GM18499 (cell line): ENCODE data around the gene KDM4B.

Experiments used
- ATAC-seq: cut with Tn5 transposase; IDR thresholded peaks from one replicate; pipeline ENCODE4 v1.9.1; 2021; ENCODE audit warnings: moderate number of reproducible peaks; ENCODE audit not compliant: insufficient read depth, unreplicated experiment

Gene KDM4B

DNA sequence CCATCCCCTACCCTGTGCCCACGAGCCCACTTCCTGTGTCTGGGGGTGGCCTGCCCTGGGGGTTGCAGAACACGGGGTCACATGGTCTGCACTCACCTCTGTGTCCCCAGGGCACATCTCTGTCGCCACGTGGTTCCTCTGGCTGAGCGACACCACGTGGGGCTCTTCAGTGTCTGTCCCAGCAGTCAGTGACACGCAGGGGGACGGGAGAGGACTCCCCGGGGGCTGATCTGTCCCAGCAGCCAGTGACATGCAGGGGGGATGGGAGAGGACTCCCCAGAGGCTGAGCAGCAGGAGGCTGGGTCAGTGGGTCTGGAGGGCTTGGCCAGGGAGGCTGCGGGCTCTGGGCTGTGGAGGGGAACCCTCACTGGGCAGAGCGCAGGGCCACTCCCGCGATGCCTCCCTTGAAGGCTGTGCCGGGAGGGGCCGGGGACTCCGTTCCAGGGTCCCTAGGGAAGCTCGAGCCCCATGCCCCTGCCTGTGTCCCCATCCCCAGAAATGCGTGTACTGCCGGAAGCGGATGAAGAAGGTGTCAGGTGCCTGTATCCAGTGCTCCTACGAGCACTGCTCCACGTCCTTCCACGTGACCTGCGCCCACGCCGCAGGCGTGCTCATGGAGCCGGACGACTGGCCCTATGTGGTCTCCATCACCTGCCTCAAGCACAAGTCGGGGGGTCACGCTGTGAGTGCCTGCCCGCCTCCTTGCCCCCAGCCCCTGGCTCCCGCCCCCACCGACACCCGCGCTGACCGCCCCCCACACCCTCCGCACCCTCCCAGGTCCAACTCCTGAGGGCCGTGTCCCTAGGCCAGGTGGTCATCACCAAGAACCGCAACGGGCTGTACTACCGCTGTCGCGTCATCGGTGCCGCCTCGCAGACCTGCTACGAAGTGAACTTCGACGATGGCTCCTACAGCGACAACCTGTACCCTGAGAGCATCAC, 174.8 kb downstream of the KDM4B start:
- ATAC-seq = no peak

DNA sequence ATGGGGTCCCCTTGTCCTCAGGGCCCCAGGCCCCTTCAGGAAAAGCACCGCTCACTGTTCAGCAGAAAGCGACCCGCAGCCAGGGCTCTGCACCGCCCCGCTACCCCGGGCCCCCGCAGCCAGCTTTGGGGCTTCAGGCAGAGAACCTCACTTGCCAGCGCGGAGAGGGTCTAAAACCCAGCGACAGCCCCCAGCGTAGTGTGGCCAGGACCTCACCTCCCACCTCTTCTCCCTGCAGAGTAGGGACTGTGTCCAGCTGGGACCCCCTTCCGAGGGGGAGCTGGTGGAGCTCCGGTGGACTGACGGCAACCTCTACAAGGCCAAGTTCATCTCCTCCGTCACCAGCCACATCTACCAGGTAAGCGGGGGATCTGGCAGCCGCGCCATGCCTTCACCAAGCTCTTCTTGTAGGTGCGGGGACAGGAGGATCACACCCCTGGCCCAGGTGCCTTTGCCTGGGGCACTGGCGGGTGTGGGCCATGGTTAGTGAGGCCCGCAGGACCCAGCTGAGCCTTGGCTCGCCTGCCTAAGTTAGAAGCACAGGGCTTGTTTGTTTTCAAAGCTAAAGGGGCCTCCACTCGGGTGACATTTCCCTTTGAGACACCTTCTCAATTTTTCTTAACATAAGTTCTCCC, 175.7 kb downstream of the KDM4B start:
- no peak for ATAC-seq

DNA sequence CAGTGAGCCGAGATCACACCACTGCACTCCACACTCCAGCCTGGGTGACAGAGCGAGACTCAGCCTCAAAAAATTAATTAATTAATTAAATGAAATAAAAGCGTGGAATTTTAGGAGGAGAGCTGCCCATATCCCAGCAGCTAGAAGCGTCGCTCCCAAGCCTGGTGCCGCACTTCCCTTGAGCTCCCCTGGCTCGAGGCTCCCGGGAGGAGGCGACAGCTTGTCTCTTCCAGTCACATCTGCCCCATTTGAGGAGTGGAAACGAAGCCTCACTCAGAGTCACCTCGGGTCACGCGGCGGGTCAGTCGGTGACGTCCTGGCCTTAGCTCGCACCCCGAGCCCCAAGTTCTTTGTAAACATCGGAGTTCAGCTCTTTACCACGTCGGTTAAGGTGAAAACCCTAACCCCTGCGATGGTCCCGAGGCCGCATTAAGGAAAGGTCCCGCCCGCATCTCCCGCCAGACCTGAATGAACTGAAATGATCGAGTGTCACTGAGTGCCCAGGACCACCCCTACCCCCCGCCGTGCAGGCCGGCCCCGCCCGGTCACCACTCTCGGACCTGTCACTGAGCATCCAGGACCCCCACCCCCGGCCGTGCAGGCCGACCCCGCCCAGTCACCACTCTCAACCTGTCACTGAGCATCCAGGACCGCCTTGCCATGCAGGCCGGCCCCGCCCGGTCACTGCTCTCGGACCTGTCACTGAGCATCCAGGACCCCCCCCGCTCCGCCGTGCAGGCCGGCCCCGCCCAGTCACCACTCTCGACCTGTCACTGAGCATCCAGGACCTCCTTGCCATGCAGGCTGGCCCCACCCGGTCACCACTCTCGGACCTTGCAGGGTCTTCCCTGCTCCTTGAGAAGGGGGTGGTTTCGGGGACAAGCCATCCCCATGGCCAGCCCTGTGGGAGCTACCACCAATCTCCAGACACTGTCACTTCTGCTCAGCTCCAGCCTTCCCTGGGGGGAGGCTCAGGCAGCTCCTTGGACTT, 176.9 kb downstream of the KDM4B start:
- no peak for ATAC-seq

DNA sequence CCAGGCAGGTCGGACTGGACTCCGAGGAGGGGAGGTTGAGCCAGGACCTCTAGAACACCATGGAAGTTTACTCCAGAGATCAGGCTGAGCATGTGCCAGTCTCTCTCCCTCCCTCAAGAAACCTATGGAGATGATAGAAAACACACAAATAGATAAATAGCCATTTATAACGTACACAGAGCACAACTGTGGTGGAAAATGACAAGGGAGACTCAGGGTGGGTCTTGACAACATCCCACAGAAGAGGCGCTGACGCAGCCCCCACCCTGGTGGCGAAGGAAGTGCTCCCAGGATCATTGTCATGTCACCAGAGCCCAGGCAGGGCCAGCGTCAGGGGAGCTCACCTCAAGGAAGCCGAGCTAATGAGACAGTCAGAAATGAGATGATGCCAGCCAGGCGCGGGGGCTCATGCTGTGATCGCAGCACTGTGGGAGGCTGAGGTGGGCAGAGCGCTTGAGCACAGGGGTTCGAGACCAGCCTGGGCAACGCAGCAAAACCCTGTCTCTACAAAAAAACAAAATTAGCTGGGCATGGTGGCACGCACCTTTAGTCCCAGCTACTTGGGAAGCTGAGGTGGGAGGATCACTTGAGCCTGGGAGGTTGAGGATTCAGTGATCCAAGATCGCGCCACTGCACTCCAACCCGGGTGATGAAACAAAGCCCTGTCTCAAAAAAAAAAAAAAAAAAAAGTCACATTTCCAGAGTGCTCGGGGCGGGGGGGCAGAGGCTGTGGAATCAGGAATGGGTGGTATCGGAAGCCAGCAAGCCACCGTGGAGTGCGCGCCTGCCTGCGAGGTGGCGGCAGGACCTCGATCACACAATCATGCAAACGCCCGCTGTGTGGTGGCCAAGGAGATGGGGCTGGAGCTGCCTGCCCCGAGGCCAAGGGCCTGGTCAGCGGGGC, 178.4 kb downstream of the KDM4B start:
- ATAC-seq = no peak

DNA sequence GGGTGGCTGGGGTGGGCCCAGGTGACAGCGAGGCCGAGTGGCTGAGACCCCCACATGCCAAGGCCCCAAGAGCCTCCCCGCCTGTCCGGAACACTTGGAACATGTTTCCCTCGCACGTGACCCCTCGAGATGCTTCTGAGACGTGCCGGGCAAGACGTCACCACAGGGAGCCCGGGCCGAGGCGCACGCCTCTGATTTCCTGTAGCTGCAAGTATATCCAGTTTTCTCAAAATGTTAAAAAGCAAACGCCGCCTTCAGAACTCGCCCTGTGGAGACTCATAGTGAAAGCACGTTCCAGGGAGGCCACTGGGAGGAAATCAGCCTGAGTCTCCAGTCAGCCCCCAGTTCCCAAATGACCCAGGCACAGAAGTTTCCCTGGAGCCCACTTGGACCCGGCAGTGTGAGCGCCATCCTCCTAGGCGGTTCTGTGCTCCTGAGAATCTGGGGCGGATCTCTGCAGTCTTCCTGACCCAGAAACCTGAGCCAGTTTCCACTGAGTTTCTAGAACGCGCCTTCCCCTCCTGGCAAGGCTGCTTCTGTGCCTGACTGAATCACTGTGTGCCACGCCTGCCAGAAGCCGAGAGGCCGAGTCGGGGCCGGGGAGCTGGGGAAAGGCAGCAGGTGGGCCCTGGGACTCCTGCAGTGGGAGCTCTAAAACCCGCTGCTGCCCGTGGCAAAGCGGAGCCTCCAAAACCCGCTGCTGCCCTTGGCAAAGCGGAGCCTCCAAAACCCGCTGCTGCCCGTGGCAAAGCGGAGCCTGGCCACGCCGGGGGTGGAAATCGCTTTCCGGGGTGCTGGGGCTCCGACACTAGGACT, 179.3 kb downstream of the KDM4B start:
- no peak for ATAC-seq

DNA sequence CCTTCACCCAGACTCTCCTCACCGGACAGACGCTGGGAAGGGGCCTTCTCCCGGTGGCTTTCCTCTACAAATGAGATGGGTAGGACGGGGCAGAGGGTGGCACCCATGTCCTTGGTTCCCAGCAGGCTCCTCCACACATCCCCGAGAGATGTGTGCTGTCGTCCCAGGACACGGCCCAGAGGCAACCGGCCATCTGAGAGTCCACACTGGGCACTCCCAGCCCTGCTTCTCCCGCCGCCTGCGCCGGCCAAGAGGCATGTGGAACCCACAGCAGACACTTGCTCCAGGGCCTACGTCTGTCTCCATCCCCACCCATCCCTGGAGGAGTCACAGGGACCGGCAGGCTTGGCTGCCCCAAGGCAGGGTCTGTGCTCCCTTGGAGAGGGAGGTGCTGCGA, 179.9 kb downstream of the KDM4B start:
- ATAC-seq = no peak

DNA sequence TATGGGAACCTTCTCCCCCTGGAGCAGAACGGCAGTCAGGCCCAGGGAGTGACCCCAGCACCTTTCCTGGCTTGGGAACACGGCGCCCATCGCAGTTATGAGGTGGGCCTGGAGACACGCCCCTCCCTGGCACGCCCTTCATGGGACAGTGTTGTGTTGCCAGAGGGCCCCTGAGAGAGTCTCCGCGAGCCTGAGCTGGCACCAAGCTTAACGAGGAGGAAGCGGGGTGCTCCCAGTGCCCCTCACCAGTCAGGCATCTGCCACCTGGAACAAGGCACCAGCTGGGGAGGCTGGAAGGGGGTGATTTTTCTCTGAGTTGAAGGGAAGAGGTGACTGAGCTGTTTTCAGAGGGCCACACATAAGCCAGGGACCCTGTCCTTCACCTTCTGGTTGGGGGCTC, 180.6 kb downstream of the KDM4B start:
- no peak for ATAC-seq

DNA sequence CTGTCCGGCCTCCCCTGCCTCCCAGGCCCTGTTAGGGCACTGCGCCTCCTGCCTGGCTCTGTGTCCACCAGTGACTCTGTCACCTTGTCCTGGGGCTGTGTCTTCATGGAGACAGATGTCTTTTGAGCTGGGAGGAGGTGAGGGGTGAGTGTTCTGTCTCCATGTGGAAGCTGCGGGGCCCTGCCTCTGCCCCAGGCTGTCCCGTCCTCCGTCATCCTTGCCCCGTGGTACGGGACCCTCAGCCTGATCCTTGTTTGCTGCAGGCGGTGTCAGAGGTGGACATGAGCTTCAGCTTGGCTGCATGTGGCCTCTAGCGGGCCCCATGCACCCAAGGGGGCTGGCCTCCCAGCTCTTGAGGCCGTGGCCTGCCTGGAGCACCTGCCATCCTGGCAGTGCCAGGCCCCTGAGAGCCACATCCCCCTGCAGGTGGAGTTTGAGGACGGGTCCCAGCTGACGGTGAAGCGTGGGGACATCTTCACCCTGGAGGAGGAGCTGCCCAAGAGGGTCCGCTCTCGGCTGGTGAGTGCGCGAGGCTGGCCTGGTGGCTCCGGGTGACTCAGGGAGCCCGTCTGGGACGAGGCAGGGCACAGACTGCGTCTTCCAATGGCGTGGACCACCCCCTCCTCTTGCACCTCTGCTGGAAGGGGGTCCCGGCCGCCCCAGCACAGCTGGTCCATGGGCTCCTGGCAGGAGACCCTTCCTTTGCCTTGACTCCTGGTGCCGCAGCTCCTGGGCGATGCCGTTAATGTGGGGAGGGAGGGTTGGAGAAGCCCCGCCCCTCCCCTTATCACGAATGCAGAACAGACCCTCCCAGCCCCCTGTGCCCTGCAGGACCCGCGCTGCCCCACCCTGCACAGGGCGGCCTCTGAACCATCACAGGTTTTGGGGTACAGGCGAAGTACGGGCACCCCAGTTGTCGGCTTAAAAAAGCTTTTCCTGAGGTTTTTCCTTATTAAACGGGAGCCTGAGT, 181.3 kb downstream of the KDM4B start:
- no peak for ATAC-seq

DNA sequence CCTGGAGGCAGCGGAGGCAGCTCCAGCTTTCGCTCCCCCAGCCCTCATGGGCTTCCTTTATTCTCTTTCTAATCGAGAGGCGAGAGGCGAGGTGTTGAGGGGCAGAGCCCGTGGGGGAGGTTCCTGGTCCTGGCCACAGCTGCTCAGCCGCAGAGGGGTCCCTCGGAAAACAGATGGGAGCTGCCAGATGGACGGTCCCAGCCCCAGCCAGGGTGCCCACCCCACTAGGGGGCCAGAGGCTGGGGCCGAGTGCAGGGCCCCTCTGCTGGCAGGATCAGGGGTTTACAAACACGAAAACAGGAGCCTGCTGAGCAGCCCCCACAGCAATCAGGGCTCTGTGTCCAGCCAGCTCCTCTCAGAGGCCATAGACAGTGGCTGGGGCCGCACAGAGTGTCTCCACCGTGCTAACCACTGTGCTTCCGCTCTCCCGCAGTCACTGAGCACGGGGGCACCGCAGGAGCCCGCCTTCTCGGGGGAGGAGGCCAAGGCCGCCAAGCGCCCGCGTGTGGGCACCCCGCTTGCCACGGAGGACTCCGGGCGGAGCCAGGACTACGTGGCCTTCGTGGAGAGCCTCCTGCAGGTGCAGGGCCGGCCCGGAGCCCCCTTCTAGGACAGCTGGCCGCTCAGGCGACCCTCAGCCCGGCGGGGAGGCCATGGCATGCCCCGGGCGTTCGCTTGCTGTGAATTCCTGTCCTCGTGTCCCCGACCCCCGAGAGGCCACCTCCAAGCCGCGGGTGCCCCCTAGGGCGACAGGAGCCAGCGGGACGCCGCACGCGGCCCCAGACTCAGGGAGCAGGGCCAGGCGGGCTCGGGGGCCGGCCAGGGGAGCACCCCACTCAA, 182.2 kb downstream of the KDM4B start:
- no peak for ATAC-seq

DNA sequence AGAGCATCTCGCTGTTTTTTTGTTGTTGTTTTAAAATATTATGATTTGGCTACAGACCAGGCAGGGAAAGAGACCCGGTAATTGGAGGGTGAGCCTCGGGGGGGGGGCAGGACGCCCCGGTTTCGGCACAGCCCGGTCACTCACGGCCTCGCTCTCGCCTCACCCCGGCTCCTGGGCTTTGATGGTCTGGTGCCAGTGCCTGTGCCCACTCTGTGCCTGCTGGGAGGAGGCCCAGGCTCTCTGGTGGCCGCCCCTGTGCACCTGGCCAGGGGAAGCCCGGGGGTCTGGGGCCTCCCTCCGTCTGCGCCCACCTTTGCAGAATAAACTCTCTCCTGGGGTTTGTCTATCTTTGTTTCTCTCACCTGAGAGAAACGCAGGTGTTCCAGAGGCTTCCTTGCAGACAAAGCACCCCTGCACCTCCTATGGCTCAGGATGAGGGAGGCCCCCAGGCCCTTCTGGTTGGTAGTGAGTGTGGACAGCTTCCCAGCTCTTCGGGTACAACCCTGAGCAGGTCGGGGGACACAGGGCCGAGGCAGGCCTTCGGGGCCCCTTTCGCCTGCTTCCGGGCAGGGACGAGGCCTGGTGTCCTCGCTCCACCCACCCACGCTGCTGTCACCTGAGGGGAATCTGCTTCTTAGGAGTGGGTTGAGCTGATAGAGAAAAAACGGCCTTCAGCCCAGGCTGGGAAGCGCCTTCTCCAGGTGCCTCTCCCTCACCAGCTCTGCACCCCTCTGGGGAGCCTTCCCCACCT, 183.3 kb downstream of the KDM4B start:
- ATAC-seq = no peak

DNA sequence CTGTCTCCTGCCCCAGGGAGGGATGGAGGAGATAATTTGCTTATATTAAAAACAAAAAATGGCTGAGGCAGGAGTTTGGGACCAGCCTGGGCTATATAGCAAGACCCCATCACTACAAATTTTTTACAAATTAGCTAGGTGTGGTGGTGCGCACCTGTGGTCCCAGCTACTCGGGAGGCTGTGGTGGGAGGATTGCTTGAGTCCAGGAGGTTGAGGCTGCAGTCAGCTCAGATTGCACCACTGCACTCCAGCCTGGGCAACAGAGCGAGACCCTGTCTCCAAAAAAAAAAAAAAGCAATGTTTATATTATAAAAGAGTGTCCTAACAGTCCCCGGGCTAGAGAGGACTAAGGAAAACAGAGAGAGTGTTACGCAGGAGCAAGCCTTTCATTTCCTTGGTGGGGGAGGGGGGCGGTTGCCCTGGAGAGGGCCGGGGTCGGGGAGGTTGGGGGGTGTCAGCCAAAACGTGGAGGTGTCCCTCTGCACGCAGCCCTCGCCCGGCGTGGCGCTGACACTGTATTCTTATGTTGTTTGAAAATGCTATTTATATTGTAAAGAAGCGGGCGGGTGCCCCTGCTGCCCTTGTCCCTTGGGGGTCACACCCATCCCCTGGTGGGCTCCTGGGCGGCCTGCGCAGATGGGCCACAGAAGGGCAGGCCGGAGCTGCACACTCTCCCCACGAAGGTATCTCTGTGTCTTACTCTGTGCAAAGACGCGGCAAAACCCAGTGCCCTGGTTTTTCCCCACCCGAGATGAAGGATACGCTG, 184.0 kb downstream of the KDM4B start:
- ATAC-seq = no peak

DNA sequence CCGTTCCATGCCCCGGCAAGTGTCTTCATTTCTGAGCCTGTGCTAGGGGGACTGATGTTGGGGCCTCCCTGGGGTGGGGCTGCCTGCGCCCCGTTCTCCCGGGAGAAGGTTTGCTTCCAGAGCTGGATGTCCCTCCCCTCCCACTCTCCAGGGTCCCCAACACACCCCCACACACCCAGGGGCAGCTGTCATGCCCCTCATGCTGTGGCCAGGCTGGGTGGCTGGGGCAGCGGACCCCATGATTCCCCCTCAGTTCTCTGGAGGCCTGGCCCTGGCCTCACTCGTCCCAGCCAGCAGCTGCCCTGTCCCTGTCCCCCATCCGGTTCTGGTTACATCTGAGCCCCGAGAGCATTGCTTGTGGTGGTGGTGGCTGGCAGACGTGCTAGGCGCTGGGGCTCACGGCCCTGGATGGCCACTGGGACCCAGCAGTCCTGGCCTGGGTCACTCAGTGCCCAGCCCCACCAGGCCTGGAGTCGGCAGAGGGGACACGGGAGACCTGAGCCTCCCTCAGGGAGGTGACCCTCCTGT, 184.8 kb downstream of the KDM4B start:
- no peak for ATAC-seq

DNA sequence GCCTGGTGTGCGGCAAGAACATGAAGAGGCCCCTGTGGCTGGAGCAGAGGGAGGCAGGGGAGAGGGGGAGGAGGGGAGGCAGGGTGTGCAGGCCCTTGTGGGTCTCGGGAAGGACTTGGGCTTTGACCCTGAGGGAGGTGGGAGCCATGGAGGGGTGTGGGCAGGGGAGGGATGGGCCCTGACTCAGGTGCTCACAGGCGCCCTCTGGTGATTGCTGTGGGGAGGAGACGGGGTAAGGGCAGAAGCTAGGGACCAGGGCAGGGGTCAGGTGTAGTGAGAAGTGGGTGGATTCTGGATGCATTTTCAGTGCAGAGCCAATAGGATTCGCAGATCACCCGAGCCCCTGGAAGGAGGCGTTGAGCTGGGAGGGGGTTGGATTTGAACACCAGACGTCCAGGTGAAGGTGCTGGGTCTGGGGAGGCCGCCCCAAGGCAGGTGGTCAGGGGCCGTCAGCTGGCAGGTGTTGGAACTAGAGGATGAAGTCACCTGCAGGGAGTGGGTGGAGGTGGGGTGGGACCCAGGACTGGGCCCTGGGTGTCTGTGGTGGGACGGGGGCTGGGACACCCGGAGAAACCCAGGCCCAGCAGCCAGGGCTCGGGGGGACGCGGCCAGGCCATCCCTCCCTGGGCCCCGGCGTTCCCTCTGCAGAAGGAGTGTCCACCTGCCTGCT, 185.4 kb downstream of the KDM4B start:
- no peak for ATAC-seq

DNA sequence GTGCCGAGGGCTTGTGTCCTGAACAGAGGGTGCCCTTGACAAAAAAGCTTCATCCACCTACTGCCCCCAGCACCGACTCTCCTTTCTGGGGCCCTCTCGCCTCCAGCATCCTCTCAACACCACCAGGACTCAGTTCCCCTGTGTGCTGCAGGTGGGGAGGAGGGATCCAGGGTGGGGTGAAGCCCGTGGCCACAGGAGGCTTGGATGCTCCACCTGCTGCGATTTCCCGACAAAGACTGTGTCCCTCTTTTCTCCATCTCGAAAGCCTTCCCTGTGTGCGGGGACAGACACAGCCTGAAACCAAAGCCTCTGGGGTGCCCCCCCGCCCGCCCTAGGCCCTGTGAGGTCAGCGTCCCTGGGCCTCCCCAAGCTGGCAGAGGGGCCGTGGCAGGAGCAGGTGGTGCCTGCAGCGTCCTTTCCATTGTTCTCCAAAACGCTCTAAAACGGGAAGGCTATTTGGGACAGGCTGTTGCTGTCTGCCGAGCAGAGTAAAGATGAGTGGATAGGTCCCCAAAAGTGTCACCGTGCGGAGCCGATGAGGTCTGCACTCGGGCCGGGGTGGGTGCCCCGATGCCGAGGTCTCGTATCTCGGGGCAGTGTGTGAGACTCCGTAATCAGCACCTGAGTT, 186.0 kb downstream of the KDM4B start:
- no peak for ATAC-seq
